HepG2 (cell line): ENCODE measurements around the gene DHRS13. TPM values are rescaled to one million over a fixed set of nuclear protein-coding genes. Genes with fewer than 3 reads are reported as not detected.

Source experiments
- ATAC-seq: fragments of 200-7000 bp; cut with Tn5 transposase; 3 replicates; pipeline ENCODE4 v1.9.1; 2020; ENCODE audit warnings: mild to moderate bottlenecking, moderate library complexity
- BruUV-seq: library from RNA; stranded (reverse); fragments of 400-500 nt; replicated peaks from 2 replicates; lab custom pipeline; 2021; lab: Mats Ljungman, UMichigan
- CTCF ChIA-PET: fragments of 300-600 bp; formaldehyde crosslinking; extraction: SDS; loops from one replicate; lab custom pipeline; 2021; ENCODE audit warnings: low total read pairs, inconsistent platforms, low intra/inter-chr PET ratio; lab: Yijun Ruan, JAX
- POLR2A ChIA-PET: fragments of 350-600 bp; sonication (Branson Sonifier 250); formaldehyde crosslinking; loops from one replicate; lab custom pipeline; 2020; ENCODE audit warnings: antibody characterized with exemption, inconsistent platforms; lab: Yijun Ruan, JAX
- DNase-seq: peaks from one replicate; pipeline ENCODE4 v3.0.0-alpha.2; 2015; ENCODE audit warnings: low spot score
- FAIRE-seq: peaks from 3 replicates; lab custom pipeline; 2011; peaks lifted over from hg19 to GRCh38; lab: Jason Lieb, UNC
- H2AFZ ChIP-seq: one replicate; pipeline ENCODE4 v1.6.1; 2011; ENCODE audit warnings: low read length, inconsistent platforms
- H3K27ac ChIP-seq: fragments of 300-600 bp; 3 replicates; pipeline ENCODE4 v1.8.0; 2011; ENCODE audit warnings: mixed run types, mild to moderate bottlenecking, mixed read lengths, low read length, inconsistent platforms; ENCODE audit not compliant: insufficient read depth; ENCODE audit errors: extremely low read length
- H3K27me3 ChIP-seq, 2 experiments: fragments of 200-600 bp in 1 of 2; 2 replicates in 1 of 2; 3 replicates in 1 of 2; pipeline versions ENCODE4 v1.6.0 to v1.8.0; 2011; ENCODE audit warnings: low read length in 2 of 2, mild to moderate bottlenecking in 2 of 2, moderate library complexity in 2 of 2, inconsistent platforms in 1 of 2; ENCODE audit not compliant: insufficient read depth in 2 of 2, control insufficient read depth in 1 of 2
- H3K36me3 ChIP-seq, 2 experiments: fragments of 200-600 bp in 1 of 2; replicated peaks in 1 of 2; 2 replicates in 1 of 2; 3 replicates in 1 of 2; pipeline versions ENCODE4 v1.5.1 to v1.8.0; 2011; ENCODE audit warnings: low read length in 2 of 2, inconsistent platforms in 1 of 2; ENCODE audit not compliant: insufficient read depth in 2 of 2, control insufficient read depth in 1 of 2
- H3K4me1 ChIP-seq: 2 replicates; pipeline ENCODE4 v1.5.1; 2012; ENCODE audit warnings: low read length, inconsistent platforms; ENCODE audit not compliant: insufficient read depth
- H3K4me2 ChIP-seq: 2 replicates; pipeline ENCODE4 v1.6.0; 2011; ENCODE audit warnings: low read depth, low read length, inconsistent platforms
- H3K4me3 ChIP-seq, 3 experiments: fragments of 200-600 bp in 1 of 3; sonication (generic), shearing (Covaris generic) in 1 of 3; replicated peaks in 1 of 3; 2 replicates each; pipeline ENCODE4 v1.5.1; 2011 to 2016; ENCODE audit warnings: low read length in 3 of 3, inconsistent platforms in 2 of 3, low read depth in 2 of 3, mild to moderate bottlenecking in 2 of 3, control low read depth in 1 of 3, mixed read lengths in 1 of 3; ENCODE audit not compliant: insufficient read depth in 1 of 3
- H3K79me2 ChIP-seq: one replicate; pipeline ENCODE4 v1.6.1; 2011; ENCODE audit warnings: low read length, inconsistent platforms; ENCODE audit not compliant: insufficient read depth
- H3K9ac ChIP-seq: 2 replicates; pipeline ENCODE4 v1.6.0; 2011; ENCODE audit warnings: mild to moderate bottlenecking, low read depth, low read length, inconsistent platforms; ENCODE audit not compliant: insufficient read depth
- H3K9me3 ChIP-seq: 2 replicates; pipeline ENCODE4 v1.5.1; 2012; ENCODE audit warnings: mild to moderate bottlenecking, low read length
- H4K20me1 ChIP-seq: 2 replicates; pipeline ENCODE4 v1.6.0; 2011; ENCODE audit warnings: inconsistent platforms, mild to moderate bottlenecking, low read length, moderate library complexity; ENCODE audit not compliant: insufficient read depth
- IKZF1 ChIP-seq: fragments of 450-650 bp; IDR thresholded peaks from 2 replicates; pipeline ENCODE4 v1.7.1; 2016
- MLXIP ChIP-seq: sonication (generic); formaldehyde crosslinking; IDR thresholded peaks from 2 replicates; pipeline ENCODE4 v1.9.0; 2021; ENCODE audit warnings: missing genetic modification reagents, borderline replicate concordance
- MXI1 ChIP-seq: IDR thresholded peaks from 3 replicates; pipeline ENCODE4 v1.6.1; 2012; ENCODE audit warnings: low read depth, low read length, inconsistent platforms, borderline replicate concordance
- NR2F1 ChIP-seq, 2 experiments: fragments of 450-650 bp in 1 of 2; formaldehyde crosslinking in 1 of 2; IDR thresholded peaks; 2 replicates each; pipeline versions ENCODE4 v1.5.0 to v1.6.1; 2016 to 2020; ENCODE audit warnings: mild to moderate bottlenecking in 1 of 2, missing compliant biosample characterization in 1 of 2, missing genetic modification reagents in 1 of 2, moderate library complexity in 1 of 2
- WIZ ChIP-seq: sonication (generic); formaldehyde crosslinking; IDR thresholded peaks from 2 replicates; pipeline ENCODE4 v1.5.1; 2020; ENCODE audit warnings: mild to moderate bottlenecking, missing genetic modification reagents
- ZNF777 ChIP-seq: sonication (generic); formaldehyde crosslinking; IDR thresholded peaks from 2 replicates; pipeline ENCODE4 v1.4.0; 2020; ENCODE audit warnings: missing genetic modification reagents
- WGBS: methylation state at CpG from one replicate; pipeline ENCODE4 v1.1.6; 2017; ENCODE audit warnings: low lambda C conversion rate; 5-methylcytosine and 5-hydroxymethylcytosine counted together
- in situ Hi-C: cut with HindIII; loops from 2 replicates; pipeline ENCODE4 v1.10.0; 2017; ENCODE audit warnings: low pct_unique_long_range_greater_than_20kb; ENCODE audit not compliant: extremely low pct_ligation_motif_present
- intact Hi-C: fragments of 100-400 bp; cut with micrococcal nuclease; formaldehyde crosslinking; loops from one replicate; pipeline ENCODE4 v1.10.0; 2022; ENCODE audit not compliant: unreplicated experiment
- polyA plus RNA-seq, 8 experiments: library from polyadenylated mRNA; depleted of rRNA in 3 of 8; stranded (reverse) in 7 of 8; unstranded in 1 of 8; fragments of >200 nt; fragmentation: Illumina TruSeq in 4 of 8; extraction: Trizol in 4 of 8; gene quantifications; 2 replicates each; pipeline versions ENCODE4 v1.2.1 to v1.2.3, GENCODE V29; 2011 to 2016; ENCODE audit warnings: low read depth in 4 of 8, missing spikeins in 1 of 8, mixed read lengths in 1 of 8; ENCODE audit not compliant: insufficient read depth in 1 of 8
- total RNA-seq, 5 experiments: library from RNA; depleted of rRNA; stranded (reverse); fragments of >200 nt; fragmentation: Illumina TruSeq; extraction: Trizol; gene quantifications; 2 replicates each; pipeline ENCODE4 v1.2.3, GENCODE V29; 2016; ENCODE audit warnings: low read depth in 1 of 5
- TF ChIP-seq, protein P1 (sequence below): sonication (generic); formaldehyde crosslinking; IDR thresholded peaks from 2 replicates; pipeline ENCODE4 v1.4.0; 2020; ENCODE audit warnings: missing genetic modification reagents
- TF ChIP-seq, protein P2 (sequence below): sonication (generic); formaldehyde crosslinking; conservative IDR thresholded peaks from 2 replicates; pipeline ENCODE4 v1.4.0; 2020; ENCODE audit warnings: missing genetic modification reagents
- TF ChIP-seq, protein P3 (sequence below): IDR thresholded peaks from 2 replicates; pipeline ENCODE4 v1.6.1; 2016

Gene DHRS13
- total and polyA plus RNA-seq, 2 of the 13 experiments (the other 11 are each of a cell fraction or from before 2014, with no cell fraction given): 11.8 to 12.6 TPM

DNA sequence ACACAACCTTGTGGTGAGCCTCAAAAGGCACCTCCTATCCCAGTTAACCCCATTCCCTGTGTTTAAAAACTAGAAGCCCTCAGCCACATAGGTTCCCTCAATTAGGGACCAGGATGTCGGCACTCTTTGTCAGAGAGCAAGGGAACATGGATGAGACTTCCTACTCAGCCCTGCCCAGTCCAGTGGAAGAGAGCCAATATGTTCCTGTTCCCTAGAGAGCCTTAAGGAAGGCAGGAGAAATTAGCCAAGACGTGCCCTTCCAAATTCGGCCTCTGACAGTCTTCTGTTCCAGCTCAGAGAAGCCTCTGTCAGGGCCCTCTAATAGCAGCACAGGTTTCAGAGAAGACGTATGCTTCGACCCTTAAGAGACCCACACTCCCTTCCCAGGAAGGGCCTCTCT lies 14.6 kb upstream of the DHRS13 start:
- CTCF ChIA-PET: interaction anchor here (1.2 to 1.5 kb wide), 2 partner anchors 154 to 190 kb away, joined by 5 to 6 read pairs; partner anchors contain the start of gene TLCD1
- in situ Hi-C loops: no loop called here
- Histone ChIP-seq H3K4me3 (no peak overlapping the region), H3K9me3 (no peaks in the 10 kb centered on the region), H2AFZ (no peak overlapping the region), H3K27me3 (no peaks in the 10 kb centered on the region), H4K20me1 (no peaks in the 10 kb centered on the region; the same call in 1 of the 2 replicates), H3K9ac (no peak overlapping the region), H3K36me3 (peaks cover 40 to 88% of the 10 kb centered on the region in 2 experiments)
- 100% methylated on average over 3 of the region's 5 CpGs for WGBS
- FAIRE-seq: no peak
- TF ChIP-seq MLXIP (no peak), NR2F1 (CRISPR knock-in tag; IDR thresholded peaks at IDR 0.05) (no peak), MXI1 (no peak), ZNF777 (no peak), IKZF1 (no peak), WIZ (no peak)
- TF ChIP-seq, protein P1, sequence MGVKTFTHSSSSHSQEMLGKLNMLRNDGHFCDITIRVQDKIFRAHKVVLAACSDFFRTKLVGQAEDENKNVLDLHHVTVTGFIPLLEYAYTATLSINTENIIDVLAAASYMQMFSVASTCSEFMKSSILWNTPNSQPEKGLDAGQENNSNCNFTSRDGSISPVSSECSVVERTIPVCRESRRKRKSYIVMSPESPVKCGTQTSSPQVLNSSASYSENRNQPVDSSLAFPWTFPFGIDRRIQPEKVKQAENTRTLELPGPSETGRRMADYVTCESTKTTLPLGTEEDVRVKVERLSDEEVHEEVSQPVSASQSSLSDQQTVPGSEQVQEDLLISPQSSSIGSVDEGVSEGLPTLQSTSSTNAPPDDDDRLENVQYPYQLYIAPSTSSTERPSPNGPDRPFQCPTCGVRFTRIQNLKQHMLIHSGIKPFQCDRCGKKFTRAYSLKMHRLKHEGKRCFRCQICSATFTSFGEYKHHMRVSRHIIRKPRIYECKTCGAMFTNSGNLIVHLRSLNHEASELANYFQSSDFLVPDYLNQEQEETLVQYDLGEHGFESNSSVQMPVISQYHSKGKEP (CRISPR knock-in tag): no peak
- TF ChIP-seq, protein P2, sequence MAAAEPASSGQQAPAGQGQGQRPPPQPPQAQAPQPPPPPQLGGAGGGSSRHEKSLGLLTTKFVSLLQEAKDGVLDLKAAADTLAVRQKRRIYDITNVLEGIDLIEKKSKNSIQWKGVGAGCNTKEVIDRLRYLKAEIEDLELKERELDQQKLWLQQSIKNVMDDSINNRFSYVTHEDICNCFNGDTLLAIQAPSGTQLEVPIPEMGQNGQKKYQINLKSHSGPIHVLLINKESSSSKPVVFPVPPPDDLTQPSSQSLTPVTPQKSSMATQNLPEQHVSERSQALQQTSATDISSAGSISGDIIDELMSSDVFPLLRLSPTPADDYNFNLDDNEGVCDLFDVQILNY (CRISPR knock-in tag): no peak
- TF ChIP-seq, protein P3, sequence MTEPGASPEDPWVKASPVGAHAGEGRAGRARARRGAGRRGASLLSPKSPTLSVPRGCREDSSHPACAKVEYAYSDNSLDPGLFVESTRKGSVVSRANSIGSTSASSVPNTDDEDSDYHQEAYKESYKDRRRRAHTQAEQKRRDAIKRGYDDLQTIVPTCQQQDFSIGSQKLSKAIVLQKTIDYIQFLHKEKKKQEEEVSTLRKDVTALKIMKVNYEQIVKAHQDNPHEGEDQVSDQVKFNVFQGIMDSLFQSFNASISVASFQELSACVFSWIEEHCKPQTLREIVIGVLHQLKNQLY (CRISPR knock-in tag): no peak
- TF ChIP-seq, all 625 proteins: peak for 0
- no peak for DNase-seq
- H3K27ac ChIP-seq: no peak overlapping the region
- no peaks in the 10 kb centered on the region for H3K79me2 ChIP-seq
- no peak overlapping the region for H3K4me2 ChIP-seq
- no peak for ATAC-seq
- POLR2A ChIA-PET: no interaction called here
- peaks cover 8% of the 10 kb centered on the region for H3K4me1 ChIP-seq
- intact Hi-C loops: loop anchor here (2.0 kb wide), 2 partner anchors 15 to 155 kb away; partner anchors contain the start of gene DHRS13
- BruUV-seq: no TSS peak
